ENCODE data around the gene SHROOM4.

GRCh38 chrX:50648156-50648555 lies 165.8 kb downstream of the SHROOM4 start:
- TF ChIP-seq EZH2phosphoT487 (IDR thresholded peaks at IDR 0.05; ENCODE audit: borderline replicate concordance) (no peak), EGR1 (IDR thresholded peaks at IDR 0.05; ENCODE audit: low read depth) (no peak), CTCF (IDR thresholded peaks at IDR 0.05 in 2 of 3, conservative IDR thresholded peaks at IDR 0.05 in 1 of 3; ENCODE audit: borderline replicate concordance in 1 of 3, insufficient read depth in 1 of 3, low read depth in 2 of 3, low read length in 2 of 3) (no peak), POLR2AphosphoS5 (IDR thresholded peaks at IDR 0.05; ENCODE audit: low read depth, low read length) (no peak), EZH2 (IDR thresholded peaks at IDR 0.05) (no peak), YY1 (IDR thresholded peaks at IDR 0.05; ENCODE audit: extremely low read depth, insufficient replicate concordance, low read depth, low read length) (no peak), POLR2A (IDR thresholded peaks at IDR 0.05; ENCODE audit: borderline replicate concordance, extremely low read depth, insufficient read depth, insufficient read length) (no peak), ZFX (IDR thresholded peaks at IDR 0.05) (no peak), ZNF274 (IDR thresholded peaks at IDR 0.05; ENCODE audit: low read depth, low read length) (no peak), JUND (IDR thresholded peaks at IDR 0.05) (no peak), SIN3A (IDR thresholded peaks at IDR 0.05; ENCODE audit: low read depth) (no peak), REST (IDR thresholded peaks at IDR 0.05; ENCODE audit: low read depth) (no peak), CBX3 (IDR thresholded peaks at IDR 0.05; ENCODE audit: low read depth) (no peak)
